GOT3 (cell line): ENCODE results near the gene PIGQ.

Experiments
- DNase-seq: peaks from one replicate; lab custom pipeline; 2025; ENCODE audit warnings: mixed read lengths; lab: John Stamatoyannopoulos, UW

PIGQ gene

DNA sequence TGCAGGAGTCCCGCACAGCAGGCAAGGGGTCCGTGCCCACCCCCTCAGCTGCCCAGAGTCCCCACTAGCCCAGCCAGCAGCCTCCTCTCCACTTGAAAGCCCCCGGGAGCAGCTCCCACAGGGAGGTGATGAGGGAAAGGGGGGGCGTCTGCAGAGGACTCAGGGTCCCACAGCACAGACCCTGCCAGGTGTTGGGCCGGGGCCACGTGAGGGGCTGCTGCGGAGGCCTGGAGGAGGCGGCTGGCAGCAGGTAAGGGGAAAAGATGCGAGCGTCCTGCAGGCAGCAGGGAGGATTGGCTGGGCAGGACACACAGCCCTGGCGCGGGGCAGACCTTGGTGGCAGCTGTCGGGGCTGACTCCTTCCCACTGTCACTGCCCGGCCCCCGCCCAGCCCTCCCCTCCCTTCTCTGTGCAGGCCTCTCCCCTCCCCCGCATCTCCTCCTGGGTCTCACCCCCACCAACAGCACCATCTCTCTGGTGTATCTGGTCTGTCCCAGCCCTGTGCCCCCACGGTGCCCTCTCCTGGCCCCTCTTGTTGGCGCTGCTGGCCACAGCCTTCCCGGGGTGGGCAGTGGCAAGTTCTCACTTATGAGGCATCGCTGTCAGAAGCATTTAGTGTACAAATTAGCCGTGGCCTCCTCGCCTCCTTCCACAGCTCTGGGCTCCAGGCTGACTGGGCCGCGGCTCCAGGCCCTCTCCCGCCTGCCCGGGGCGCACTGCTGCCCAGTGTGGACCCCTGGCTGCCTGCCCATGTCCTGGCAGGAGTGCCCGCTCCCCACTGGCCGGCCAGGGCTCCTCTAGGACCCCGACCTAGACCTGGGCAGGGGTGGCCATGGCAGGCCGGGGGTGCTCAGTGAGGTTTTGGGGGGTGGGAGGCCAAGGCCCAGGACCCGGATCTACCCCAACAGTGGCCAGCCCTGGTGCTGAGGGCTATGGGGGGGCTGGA, 14.0 kb upstream of the PIGQ start:
- no peak for DNase-seq

DNA sequence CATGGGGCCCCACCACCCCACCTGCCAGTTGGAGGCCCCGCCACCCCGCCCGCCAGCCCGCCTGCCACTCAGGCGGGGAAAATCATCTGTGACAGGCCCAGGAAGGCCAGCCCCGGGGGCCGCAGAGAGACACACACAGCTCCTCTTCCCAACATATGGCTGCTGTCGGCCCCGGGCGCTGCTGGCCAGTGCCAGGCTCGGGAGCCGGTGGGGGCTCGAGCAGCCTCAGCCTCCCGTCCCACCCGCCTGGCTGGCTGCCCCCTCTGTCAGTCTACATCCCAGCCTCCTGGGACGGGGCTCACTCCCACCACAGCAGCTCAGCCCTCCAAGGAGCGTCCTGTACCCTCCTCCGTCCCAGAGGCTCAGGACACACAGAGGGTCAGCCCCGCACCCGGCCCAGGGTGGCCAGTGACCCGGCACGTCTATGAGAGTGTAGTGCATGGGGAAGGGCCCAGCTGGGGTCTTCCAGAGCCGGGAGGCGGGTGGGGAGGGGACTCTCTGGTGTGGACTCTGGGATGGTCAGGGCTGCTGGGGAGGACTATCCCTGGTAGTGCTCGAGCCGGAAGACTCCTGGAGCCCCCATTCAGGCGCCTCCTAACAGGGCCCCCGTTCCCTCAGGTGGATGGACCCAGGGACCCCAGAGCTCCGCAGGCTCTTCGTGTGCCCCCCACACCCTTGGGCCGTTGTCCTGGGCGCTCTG, 13.1 kb upstream of the PIGQ start:
- DNase-seq, result no peak

DNA sequence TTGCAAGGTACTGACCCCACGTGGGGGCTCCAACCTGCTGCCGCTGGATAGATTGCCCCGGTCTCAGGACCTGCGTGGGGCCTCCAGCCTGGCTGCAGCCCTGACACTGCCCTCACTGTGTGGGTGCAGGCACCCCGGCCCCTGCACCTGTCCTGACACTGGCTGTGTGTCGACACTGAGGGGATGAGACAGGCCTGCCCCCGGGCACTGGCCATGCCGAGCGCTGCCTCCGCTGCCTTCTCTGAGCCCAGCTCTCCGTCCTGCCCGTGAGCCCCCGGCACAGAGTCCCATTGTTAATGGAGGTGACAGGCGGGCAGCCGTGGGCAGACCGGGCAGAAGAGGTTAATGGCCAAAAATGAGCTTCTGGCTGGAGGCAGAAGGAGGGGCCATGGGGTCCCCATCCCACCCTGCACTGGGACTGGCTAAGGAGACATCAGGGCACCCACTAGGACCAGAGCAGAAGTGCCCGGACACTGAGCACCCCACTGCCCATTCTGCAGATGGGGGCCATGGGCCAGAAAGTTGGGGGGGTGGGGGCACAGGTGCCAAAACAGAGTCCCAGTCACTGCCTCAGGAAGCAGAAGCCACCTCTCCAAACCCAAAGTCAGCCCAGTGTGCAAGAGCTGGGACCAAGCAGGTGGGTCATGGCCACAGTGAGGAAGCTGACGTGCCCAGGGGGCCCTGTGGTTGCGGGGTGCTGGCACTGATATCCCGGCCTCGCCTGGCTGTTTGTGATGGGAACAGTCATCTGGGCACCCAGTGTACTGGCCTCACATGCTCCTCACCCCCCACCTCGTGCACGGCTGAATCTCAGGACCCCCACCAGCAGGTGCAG, 12.1 kb upstream of the PIGQ start:
- no peak for DNase-seq

DNA sequence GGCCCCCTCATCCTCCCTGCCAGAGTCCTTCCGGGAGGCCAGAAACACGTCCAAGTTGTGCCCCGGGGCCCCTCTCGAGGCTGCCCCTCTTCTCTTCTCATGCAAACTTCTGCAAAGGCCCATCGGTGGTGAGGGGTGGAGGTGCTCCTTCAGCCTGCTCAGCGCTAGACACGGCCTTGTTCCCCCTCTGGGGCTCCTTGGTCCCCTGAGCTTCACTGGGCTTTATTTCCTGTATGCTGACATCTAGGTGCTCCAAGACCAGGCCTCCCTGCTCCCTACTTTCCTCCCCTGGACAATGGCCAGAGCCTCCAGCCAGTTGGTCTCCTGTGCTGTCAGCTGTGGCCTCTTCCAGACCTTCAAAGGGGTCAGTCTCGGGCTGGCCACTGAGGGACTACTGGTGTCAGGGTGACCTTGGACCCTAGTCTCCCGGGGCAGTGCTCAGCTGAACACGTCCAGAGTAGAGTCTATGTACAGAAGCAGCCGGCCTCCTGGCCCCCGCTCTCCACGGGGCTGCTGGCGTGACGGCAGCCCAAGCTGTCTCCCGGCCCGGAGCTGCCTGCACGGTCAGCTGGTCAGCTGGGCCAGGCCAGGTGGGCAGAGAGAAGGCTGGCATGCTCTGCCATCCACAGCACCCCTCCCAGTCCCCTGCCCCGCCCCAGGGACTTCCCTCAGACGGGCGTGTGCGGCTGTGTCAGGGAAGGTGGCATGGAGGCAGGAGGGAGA, 11.3 kb upstream of the PIGQ start:
- no peak for DNase-seq

DNA sequence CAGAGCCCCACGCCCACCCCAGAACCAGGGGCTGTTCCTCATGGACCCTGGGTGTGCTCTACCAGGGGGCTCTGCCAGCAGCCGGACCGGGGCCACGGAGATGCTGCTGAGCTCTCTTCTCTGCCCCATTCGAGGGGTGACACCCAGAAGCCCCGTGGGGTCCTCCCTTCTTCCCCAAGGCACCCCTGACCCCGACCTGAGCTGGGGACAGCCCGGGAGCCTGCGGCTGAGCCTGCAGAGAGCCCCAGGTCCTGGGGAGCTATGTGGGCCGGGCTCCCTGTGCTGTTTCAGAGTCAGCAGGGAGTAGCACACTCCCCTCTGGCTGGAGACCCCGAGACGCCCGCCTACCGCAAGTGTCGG, 10.8 kb upstream of the PIGQ start:
- no peak for DNase-seq

DNA sequence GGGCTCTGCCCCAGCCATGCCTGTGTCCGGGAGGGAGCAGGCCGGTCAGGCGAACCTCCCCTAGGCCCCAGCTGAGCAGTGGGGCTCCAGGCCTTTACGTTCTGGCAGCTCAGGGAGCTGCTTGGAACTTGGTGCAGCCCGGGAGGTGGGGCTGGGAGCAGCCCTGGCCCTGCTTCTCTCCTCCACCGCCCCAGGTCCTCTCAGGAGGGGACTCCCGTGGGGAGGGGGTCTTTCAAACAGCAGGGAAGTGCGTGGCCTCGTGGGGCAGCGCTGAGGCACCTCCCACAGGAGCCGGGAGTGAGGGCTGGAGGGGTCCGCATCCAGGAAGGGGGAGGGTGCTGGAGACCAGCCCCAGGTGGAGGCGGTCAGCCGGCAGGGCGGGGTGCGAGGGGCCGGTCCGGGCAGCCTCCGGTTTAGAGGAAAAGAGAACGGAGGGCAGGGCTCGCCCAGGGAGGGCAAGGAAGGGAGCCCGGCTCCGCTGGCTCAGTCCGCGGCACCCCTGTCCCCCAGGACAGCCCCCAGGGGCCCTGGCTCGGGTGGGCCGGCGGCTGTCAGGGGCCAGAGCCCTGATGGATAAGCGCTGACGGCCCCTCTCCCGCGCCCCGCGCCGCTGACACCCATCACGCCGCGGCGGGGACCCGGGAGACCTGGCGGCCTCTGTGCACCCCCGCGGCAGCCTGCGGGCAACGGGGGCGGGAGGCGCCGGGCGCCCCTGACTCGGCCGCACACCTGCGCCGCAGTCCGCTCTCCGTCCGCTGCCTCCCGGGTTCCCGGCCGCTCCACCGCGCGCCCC, 10.2 kb upstream of the PIGQ start:
- DNase-seq, result no peak

DNA sequence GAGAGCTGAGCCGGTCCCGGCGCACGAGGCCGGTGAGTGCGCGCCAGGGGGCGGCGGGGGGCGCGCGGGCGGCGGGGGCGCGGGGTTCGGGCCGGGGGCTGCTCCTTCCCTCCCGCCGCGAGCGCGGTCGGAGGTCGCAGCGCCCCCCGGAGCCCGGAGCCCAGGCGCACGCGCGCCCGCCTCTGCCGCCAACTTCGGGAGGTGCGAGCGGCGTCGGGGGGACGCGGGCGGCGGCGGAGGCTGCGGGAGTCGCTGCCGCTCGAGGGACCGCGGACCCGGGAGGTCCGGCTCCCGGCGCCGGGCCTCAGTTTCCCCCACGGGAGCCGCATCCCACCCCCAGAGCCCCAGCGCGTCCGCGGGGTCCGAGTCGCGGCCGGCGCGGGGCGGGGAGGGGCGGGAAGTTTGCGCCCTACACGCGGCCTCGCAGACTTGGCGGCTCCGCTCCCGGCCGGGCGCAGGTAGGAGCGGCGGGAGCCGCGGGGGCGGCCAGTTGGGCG, 9.5 kb upstream of the PIGQ start, which contains the start of gene PRR35:
PRR35 (plus strand) TSS at position 191 of the 497 bp plus-strand sequence. CDS start 2,901 bp downstream, outside the sequence.
- no peak for DNase-seq

DNA sequence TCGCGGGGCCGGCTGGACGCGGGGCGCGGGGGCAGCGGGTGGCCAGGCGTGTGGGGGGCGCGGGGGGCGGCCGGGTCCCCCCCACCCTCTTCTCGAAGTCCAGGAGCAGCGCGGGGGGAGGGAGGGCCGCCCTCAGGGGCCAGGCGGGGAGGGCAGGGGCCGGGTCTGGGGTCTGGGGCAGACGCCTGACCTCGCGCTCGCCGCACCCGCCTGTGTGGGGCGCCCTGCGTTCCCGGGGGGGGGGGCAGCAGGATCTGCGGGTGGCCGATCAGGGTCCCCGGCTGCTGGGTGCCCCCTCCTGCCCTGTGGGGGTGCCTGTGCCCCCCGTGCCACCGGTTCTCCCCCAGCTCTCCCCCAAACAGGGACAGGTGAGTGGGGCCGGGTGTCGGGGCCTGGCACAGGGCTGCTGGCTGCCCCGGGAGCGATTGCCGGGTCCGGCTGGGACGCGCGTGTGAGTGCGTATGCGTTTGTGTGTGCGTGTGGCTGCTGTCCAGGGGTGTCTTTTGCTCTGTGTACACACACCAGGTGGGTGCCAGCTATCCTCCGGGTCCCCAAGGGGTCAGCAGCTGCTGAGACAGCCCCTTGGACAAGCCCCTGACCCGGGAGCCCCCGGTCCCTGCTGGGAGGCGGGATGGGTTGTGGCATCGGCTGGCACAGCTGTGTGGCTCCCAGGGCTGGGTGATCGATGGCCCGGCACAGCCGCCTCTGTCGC, 8.9 kb upstream of the PIGQ start:
- DNase-seq, result no peak

DNA sequence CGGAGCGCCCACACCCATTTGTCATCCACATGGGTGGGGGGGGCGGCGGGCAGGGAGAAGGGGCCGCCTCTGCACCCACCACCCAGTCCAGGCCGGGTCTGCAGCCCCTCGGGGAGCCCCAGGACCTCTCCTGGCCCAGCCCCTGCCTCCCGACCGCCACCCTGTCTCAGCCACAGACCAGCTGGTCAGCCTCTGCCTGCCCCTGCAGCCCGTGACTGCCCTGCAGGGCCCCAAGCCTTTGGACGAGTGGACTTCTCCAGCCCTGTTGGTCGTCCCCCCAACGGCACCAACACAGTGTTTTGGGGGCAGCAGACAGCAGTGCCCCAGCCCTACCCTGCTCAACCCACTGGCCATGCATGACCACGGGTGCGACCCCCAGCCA, 8.4 kb upstream of the PIGQ start:
- DNase-seq, result no peak

DNA sequence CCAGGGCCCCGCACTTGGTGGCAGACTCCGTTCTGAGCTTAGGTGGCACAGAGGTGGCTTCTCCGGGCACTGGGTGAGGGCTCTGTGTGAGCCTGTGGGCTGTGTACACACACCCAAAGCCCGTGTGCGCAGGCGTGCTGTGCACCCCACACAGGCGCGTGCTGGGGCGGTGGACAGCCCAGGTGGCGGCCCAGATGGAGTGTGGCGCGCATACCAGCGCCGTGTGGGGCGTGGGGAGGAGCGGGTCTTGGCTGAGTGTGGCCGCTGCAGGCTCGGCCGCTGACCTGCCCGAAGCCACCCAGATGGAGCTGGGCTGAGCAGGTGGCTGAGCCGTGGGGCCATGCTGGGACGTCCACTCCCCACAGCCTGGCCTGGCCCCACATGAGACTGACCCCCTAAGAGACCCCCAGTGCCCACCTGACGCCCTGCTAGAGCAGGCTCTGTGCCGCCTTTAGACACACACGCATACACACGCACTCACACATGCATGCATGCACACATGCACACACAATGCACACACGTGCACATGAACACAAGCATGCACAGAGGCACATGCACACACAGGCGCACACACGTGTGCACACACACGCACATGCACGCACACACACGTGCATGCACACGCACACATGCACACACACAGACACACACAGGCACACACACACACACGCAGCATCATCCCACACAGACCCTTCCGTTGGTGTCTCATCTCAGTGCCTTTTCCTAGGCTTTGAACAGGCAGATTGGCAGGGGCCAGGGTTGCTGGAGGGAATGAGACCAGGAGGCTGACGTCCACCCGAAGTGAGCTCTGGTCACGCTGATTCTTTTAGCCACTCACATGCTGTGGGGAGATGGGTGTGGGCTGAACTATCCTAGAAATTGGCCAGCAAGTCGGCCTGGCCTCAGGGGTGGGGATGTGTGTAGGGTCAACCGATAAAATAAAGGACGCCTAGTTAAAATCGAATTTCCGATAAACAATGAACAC, 7.5 kb upstream of the PIGQ start:
- no peak for DNase-seq

DNA sequence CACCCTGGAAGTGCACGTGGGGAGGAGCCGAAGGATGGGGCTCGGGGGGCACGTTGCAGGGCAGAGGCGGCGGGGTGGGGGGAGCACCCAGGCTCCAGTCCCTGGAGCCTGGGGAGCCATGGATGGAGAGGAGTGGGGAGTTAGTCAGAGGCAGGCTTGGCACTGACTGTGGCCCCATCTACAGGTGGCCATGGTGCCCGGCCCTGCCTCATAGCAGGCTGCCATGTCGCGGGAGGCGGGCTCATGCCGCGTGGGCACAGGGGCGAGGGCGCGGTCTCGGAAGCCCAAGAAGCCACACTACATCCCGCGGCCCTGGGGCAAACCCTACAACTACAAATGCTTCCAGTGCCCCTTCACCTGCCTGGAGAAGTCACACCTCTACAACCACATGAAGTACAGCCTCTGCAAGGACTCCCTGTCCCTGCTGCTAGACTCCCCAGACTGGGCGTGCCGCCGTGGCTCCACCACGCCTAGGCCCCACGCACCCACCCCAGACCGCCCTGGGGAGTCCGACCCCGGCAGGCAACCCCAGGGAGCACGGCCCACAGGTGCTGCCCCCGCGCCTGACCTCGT, 6.6 kb upstream of the PIGQ start:
- DNase-seq, result no peak

DNA sequence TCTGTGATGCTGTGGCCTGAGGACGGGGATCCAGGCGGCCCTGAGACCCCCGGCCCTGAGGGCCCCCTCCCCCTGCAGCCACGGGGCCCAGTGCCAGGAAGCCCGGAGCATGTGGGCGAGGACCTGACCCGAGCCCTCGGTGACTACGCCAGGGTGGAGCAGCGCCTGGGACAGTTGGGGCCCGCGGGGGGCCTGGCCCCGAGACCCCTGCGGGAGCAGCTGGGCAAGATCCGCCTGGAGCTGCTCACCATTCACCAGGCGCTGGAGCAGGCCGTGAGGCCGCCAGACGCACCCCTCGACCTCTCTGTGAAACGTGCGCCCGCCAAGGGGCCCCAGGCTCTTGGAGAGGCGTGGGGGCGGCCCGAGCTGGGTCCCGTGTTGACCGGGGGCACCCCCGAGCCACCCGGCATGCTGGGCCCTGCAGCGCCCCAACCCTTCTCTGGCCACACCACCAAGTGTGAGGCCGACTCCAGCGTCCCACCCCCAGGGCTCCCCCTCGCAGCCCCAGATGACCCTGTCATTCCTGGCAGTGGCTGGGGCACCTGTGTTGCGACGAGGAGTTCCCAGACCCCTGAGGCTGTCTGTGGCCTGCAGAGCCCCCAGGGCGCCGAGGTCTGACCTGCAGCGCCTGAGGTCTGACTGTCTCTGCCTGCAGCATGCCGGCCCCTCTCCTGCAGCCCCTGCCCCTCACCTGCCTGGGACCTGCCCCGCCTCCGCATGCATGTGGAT, 4.9 kb upstream of the PIGQ start:
- DNase-seq, result no peak

DNA sequence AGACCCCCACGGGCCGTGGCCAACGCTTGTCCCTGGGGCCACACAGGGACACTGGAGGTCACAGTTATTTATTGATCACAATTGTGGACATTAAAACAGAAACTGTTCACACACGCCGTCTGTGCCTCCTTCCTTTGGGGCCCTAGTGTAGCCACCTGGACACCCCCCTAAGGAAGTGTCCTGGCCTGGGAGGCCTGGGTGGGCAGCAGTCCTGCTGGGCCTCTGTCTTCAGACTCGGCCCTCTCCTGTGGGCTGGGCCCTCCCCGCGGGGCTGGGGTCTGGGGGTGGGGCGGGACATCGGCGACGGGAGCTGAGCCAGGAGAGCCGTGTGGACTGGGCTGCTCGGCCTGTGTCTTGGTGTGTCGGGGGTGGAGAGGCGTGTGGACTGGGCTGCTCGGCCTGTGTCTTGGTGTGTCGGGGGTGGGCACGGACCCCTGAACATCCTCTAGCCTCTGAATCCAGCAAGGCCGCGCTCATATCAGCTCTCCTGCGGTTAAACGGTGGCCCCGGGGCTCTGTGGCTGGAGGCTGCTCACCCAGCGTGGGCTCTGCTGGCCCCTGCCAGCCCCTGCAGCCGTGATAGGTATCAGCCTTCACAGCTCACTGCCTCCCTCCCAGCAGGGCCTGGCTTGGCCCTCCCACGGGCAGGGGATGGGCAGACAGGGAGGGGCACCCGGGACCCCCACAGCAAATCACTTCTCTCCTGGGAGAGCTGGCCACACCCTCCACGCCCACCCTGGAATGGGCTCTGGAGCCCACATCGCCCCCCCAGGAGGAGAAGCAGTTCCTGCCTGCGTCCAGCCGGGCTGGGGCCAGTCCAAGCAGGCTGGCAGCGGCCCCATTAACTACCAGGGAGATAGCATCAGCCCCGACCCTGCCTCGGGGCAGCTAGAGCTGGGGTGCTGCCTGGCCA, 4.1 kb upstream of the PIGQ start:
- DNase-seq, result no peak

DNA sequence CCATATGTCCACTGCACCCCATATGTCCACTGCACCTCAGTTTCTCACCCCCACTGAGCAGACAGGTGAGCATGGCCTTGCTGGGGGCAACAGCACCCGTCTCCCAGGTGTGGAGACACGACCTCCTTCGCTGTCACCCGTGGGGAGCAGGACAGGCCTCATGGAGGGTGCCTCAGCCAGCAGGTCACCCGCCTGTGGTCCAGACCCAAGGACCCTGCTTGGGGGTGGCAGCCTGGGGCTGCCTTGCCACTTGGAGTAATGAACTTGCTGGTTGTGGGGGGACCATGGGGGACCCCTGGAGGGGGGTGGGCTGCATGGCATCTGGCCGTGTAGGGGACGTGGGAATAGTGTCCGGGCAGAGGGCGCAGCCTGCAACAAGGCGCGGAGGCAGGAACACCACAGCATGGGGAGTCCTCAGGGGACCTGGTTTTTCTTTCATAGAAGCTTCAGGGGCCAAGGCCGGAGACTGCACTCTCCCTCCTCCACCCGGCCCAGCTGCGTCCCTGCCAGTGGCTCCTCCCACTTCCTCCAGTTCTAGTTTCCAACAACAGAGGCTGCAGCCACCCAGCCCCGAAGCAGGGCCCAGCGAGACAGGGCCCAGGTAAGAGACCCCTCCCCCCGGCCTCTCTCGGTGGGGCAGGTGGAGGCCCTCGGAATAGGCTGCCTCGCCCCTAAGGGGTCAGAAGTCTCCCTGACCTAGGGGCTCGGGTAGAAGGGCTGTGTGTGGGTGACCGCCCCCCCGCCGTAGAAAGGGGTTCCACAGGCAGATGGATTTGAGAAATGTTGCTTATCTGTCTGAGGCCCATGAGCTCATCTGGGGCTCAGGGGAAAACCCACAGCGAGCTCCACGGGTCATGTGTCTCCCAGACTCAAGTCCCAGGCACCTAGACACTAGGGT, 3.0 kb upstream of the PIGQ start, which contains the start of gene NHLRC4:
NHLRC4 (plus strand) TSS at position 531 of the 898 bp plus-strand sequence. CDS start 1,043 bp downstream, outside the sequence.
- DNase-seq, result no peak
